Measurements from ENCODE around the gene HRH1.

The HRH1 gene

GRCh38 chr3:11287404-11287803, 133.1 kb downstream of the HRH1 start:
- no peak for DNase-seq

- DNase-seq: no peak
Measured at GRCh38 chr3:11288021-11288491, 133.8 kb downstream of the HRH1 start.

GRCh38 chr3:11288786-11289637, 134.7 kb downstream of the HRH1 start:
- no peak for DNase-seq

DNA sequence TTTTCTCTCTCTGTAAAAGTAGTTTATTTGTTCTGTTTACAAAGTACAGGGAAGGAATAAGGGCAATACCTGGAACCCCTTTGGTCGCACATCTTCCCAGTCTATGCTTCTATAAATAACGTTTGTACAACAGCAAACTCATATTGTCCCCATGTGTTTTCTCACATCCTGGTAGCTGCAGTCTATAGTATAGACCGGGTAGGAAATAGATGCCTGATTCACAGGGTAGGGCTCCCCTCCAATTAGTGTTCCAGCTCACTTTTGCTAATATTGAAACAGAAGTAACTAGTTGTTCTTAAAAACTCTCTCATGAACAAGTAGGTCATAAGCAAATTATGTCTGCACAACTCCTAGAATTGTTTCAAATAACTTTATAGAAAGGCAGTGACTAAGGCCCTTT, 135.6 kb downstream of the HRH1 start:
- DNase-seq: no peak

GRCh38 chr3:11290743-11291680, 136.7 kb downstream of the HRH1 start:
- no peak for DNase-seq

DNA sequence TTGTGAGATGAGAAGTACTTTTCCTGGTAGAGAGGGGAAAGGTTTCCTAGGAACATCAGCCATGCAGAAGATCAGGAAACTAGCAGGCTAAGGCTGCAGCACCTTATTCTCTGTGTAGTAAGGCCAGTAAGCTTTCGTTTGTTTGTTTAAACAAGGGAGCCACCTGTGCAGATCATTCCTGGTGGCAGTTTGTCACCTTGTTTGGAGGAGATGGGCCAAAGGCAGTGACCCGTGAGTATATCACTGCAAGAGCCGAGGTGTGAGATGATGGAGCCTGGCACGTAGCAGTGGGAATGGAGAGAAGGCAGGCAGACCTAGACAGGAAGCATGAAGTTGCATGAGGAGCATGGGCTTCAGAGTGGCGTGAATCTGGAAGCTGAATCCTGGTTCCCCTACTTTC, 137.5 kb downstream of the HRH1 start:
- DNase-seq: no peak

DNA sequence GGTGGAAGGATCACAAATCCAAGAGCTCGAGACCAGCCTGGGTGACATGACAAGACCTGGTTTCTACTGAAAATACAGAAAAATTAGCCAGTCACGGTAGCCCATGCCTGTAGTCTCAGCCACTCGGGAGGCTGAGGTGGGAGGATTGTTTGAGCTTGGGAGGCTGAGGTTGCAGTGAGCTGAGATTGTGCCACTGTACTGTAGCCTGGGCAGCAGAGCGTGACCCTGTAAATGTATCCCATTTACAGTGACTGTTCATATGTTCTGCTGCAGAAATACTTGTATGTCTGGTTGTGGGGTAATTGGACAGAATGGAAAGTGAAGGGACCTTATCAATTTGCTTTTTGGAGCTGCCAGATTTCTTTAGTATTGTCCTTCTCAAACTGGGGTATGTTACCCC, 142.8 kb downstream of the HRH1 start:
- DNase-seq: no peak

DNA sequence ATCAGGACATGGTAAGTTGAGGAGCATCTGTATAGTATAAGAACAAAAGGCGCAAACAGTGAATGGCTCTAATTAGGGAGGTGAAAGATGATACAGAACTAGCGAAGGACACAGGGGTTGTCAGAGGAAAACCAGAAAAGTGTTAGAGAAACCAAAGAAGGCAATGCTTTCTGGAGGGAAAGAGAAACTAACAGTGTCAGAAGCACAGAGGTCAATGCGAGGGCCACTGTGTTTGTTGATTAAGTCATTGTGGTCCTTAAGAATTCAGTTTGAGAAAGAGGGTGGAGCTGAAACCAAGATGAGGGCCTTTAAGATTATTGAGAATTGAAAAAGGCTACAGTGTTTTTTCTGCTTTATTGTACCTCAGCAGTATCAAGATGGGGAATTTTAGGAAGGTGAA, 146.7 kb downstream of the HRH1 start:
- no peak for DNase-seq

GRCh38 chr3:11302444-11302843, 148.2 kb downstream of the HRH1 start:
- DNase-seq: no peak

DNA sequence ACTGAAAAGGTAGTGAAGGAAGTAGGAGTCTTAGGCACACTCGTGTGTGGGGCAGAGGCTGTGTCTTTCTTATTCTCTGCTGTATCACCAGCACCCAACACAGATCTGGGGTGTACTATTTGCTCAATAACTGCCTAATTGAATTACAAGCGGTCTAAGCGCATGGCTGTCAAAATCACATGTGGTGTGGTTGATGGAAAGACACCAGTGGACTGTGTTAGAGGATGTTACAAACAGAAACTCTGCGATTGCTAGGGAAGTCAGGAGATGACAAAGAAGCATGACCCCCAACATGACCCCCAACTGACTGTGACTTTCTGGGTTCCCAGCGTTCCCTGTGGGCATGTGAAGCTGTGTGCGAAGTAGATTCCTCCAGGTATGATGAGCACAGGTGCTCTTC, 149.9 kb downstream of the HRH1 start:
- no peak for DNase-seq

GRCh38 chr3:11305509-11305908, 151.2 kb downstream of the HRH1 start:
- DNase-seq: no peak

- no peak for DNase-seq
Measured at GRCh38 chr3:11306817-11307589, 152.7 kb downstream of the HRH1 start.

DNA sequence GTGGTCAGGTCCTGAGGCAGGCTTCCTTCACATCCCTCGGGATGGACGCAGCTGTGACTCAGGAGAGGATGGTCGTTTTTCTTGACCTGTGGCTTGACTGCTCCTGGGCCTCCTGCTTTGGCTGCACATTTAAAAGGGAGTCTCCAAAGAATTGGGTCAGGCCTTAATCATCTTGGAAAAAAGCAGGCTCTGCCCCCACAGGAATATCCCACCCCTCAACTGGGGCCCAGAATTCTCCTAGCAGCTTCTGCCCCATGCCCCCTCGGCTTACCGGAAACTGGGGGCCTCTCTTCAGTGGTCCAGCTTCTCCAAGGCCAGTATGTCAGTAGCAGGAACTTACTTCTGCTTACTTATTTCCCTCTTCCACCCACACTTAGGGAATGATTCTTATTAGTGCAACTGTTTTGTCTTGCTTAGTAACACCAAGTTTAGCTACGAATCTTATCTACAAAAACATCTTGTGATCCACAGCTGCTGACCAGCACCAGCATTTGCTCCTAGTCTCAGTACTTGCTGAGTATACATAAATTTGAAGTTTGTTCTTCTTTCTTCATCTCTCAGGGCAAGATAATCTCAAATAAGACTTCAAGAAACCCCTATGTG, 153.6 kb downstream of the HRH1 start:
- DNase-seq: no peak

DNA sequence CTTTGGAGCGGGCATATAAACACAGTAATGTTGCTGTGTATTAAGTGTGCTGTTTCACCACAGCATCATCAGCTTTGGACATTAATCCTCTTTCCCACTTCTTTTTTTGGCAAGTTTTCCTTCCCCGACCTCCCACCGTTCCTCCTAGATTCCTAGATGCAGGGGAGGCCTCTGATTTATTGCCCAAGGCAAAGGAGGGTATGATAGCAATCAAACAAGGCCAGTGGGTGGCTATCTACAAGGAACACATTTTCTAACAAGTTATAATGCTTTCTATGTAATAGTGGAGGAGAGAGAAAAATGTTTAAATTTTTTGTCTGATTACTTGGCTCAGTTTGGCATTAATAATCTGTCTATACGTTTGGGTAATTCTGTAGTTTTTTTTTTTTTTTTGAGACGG, 156.0 kb downstream of the HRH1 start:
- DNase-seq: no peak

- DNase-seq: no peak
Measured at GRCh38 chr3:11312166-11312565, 157.9 kb downstream of the HRH1 start.
